Activated naive CD8-positive, alpha-beta T cell treated with anti-CD3 and anti-CD28 coated beads, Interleukin-2, amount 10 ng/mL, durations not matched to agents 7 days and 5 days (primary cell): ENCODE data around the gene SLC9A1. TPM values are rescaled to one million over a fixed set of nuclear protein-coding genes. Genes with fewer than 3 reads are reported as not detected.

Source experiments
- ATAC-seq: fragments of 150-1000 bp; cut with Tn5 transposase; one replicate; pipeline ENCODE4 v1.10.0; 2021; ENCODE audit warnings: low read depth, moderate library complexity
- POLR2A ChIA-PET: fragments of 350-600 bp; sonication (Branson Sonifier 250); formaldehyde crosslinking; loops from one replicate; lab custom pipeline; 2021; ENCODE audit warnings: antibody characterized with exemption; lab: Charles Lee
- DNase-seq: peaks from one replicate; pipeline ENCODE4 v3.0.0; 2021
- H3K27ac Mint-ChIP-seq: one replicate; pipeline ENCODE4 v1.8.0; 2022; ENCODE audit warnings: mild to moderate bottlenecking, mixed read lengths
- H3K27me3 Mint-ChIP-seq: one replicate; pipeline ENCODE4 v1.8.0; 2022; ENCODE audit warnings: mild to moderate bottlenecking, moderate library complexity, mixed read lengths
- H3K36me3 Mint-ChIP-seq: one replicate; pipeline ENCODE4 v1.8.0; 2021; ENCODE audit warnings: mild to moderate bottlenecking, mixed read lengths
- H3K4me1 Mint-ChIP-seq: one replicate; pipeline ENCODE4 v1.8.0; 2021; ENCODE audit warnings: mixed read lengths
- H3K4me3 Mint-ChIP-seq: one replicate; pipeline ENCODE4 v1.8.0; 2022; ENCODE audit warnings: mild to moderate bottlenecking, moderate library complexity, mixed read lengths
- H3K9me3 Mint-ChIP-seq: one replicate; pipeline ENCODE4 v1.8.0; 2021; ENCODE audit warnings: mixed read lengths
- total RNA-seq, 2 experiments: library from RNA; stranded (reverse); gene quantifications; one replicate each; pipeline ENCODE4 v1.2.3, GENCODE V29; 2021

Gene SLC9A1
- total RNA-seq, 2 experiments from 2014 or later = 23.7 to 24.5 TPM

DNA sequence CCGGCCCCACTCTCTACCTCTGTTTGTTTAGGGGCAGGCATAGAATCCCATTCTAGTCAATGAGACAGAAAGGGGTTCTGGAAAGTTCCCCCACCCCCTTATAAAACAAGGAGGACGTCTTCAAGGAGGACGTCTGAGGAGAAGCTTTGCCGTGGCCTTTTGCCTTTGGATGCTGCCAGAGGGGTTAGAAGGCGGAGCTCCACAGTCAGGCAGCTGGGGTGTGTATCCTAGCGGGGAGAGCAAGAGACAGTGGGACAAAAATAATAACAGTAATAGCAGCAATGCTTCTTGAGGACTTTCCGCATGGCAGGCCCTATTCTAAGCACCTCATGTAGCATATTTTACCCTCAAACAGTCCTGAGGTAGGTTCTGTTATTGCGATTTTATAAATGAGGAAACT is 94.0 kb downstream of the SLC9A1 start:
- Mint-ChIP-seq H3K36me3 (no peaks in the 10 kb centered on the region), H3K4me1 (no peaks in the 10 kb centered on the region), H3K4me3 (no peak overlapping the region), H3K9me3 (no peaks in the 10 kb centered on the region), H3K27ac (no peak overlapping the region), H3K27me3 (no peaks in the 10 kb centered on the region)
- ATAC-seq (no peak), DNase-seq (no peak)
- POLR2A ChIA-PET = no interaction called here

DNA sequence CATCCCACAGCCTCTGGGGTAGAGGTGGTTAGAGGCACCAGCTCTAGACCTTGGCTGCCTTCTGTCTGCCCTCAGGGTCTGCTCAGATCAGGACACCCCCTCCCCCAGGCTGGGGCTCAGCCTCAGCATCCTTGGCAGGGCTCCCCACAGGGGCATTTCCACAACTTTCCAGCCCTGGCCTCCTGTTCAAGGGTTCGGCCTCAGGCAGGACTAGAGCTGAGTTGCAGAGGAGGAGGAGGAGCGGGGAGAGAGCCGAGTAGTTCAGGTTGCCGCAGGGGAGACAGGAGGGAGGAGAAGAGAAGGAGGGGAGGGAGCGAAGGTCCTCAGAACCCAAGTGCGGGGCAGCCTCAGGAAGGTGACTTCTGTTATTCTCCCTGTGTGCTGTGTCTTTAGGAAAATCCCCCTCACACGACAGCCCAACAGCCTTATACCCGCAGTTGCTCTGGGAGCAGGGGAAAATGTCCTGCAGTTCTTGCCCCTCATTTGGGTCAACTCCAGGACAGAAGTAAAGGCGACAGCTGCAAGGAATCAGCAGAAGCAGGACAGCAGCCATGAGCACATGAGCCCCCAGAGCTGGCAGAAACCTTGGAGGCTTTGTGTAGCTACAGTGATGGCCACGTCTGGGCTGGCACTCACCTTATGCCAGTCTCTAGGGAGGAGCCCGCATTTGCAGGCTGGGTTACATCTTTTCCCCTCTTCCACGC is 95.8 kb downstream of the SLC9A1 start:
- H3K4me3 Mint-ChIP-seq = no peak overlapping the region
- no peaks in the 10 kb centered on the region for H3K36me3 Mint-ChIP-seq
- DNase-seq (no peak), ATAC-seq (no peak)
- POLR2A ChIA-PET = no interaction called here
- H3K27me3 Mint-ChIP-seq = no peaks in the 10 kb centered on the region
- no peaks in the 10 kb centered on the region for H3K9me3 Mint-ChIP-seq
- H3K4me1 Mint-ChIP-seq = no peaks in the 10 kb centered on the region
- H3K27ac Mint-ChIP-seq = no peak overlapping the region

DNA sequence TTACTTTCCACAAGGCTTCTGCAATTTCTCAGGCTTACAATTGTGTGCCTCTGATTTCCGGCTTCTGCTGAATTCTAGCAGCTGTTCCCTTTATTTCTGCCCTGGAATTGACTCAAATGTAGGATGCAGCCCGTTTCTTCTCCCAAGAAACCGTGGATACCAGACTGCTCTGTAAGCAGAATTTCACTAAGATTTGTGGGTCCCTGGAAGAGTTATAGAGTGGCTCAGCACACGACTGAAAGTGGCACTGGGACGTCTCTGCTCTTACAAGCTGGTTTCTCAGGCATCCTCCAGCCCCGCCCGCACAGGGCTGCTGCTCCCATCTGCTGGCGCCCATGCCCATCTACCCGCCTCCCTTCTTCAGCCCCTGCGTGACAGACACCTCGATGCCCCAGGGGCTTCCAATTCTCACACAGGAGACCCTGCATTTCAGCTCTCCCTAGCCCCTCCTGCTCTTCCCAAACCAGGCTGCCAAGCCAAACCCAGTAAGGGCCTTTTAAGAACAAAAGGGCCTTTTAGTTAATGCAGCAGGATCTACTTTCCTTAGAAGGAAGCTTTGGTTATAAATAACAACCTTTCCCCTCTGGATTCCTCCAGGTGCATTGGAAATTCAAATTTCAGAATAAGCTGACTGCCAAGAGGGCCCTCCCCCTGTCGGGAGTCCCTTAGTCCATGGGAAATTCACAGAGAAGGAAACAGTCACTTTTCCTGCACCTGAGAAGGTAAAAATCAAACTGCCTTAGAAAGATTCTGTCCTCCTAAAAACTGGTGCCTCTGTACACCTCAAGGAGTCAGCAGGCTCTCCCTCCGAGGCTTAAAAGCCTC is 96.9 kb downstream of the SLC9A1 start:
- ATAC-seq (no peak), DNase-seq (no peak)
- no peaks in the 10 kb centered on the region for H3K36me3 Mint-ChIP-seq
- no peak overlapping the region for H3K4me3 Mint-ChIP-seq
- no peak overlapping the region for H3K27ac Mint-ChIP-seq
- H3K27me3 Mint-ChIP-seq = no peaks in the 10 kb centered on the region
- no peaks in the 10 kb centered on the region for H3K9me3 Mint-ChIP-seq
- H3K4me1 Mint-ChIP-seq = no peaks in the 10 kb centered on the region
- POLR2A ChIA-PET = no interaction called here

DNA sequence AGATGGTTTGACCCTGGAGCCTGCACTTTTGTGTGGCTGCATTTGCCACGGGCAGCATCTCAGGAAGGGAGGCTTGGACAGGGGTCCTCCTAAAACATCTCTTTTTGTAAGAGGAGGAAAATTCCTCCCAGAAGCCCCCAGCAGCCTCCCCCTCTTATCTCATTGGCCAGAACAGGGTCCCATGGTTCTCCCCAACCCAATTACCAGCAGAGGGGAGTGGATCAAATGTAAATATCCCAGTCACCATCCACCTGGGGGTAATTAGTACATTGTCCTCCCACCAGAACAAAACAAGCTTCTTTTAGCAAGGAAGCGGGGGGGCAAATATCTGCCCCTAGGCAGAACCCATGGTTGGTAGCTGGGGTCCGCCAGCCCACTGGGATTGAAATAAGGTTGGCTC is 97.5 kb downstream of the SLC9A1 start:
- ATAC-seq = no peak
- Mint-ChIP-seq H3K9me3 (no peaks in the 10 kb centered on the region), H3K4me3 (no peak overlapping the region), H3K27me3 (no peaks in the 10 kb centered on the region), H3K27ac (no peak overlapping the region), H3K36me3 (no peaks in the 10 kb centered on the region), H3K4me1 (no peaks in the 10 kb centered on the region)
- DNase-seq = no peak
- POLR2A ChIA-PET = no interaction called here

DNA sequence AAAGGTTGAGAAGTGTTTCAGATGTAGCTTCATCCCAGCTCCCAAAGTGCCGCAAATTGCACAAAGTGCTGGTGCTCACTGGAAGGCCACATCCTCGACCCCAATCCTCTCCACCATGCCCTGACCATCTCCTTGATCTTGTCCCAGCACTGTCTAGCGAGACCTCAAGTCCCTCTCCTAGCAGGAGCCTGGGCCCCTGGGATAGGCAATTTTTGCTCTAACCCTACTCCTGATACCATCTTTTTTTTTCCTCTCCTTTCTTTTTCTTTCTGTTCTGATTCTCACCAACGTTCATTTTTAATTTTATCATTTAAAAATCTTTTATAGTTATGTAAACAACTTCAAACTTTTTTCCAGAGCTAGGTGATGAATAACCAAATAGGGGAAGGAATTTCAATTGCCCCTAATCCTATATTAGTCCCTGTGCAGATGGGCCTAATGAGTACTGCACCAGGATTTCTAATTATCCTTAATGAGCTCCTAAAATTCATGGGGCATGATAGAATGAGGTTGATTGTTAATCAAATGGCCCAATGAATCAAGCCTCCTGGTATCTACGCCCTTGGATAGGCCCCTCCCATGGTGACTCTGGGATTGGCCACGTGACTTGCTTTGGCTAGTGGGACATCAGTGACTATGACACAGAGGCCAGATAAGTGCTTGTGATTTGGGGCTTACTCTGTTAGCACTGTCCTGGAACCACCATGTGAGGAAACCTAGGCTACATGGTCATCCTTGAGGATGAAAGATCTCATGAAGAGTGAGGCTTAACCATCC is 100.8 kb downstream of the SLC9A1 start:
- ATAC-seq = no peak
- Mint-ChIP-seq H3K27ac (no peak overlapping the region), H3K36me3 (peaks cover 3% of the 10 kb centered on the region), H3K4me3 (no peak overlapping the region), H3K4me1 (no peaks in the 10 kb centered on the region), H3K27me3 (no peaks in the 10 kb centered on the region), H3K9me3 (no peaks in the 10 kb centered on the region)
- POLR2A ChIA-PET = no interaction called here
- no peak for DNase-seq

DNA sequence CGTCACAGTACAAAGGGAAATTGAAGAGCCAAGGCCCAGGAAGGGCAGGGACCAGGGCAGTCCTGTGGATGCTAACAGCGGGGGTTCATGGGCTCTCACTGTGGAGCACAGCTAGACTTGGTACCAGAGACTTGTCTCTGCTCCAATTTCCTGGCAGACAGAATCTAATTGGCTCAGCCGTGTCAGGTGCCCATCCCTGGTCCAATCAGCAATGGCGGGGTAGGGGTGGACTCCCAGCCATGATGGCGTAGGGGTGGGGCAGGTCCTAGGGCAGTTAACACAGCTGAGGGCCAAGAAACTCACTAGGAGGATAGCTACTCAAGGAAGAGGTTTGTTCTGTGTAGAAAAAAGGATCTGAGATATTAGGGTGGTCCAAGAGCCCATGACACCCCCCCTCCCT is 102.4 kb downstream of the SLC9A1 start:
- POLR2A ChIA-PET = no interaction called here
- no peak for DNase-seq
- Mint-ChIP-seq H3K27ac (no peak overlapping the region), H3K4me3 (no peak overlapping the region), H3K27me3 (no peaks in the 10 kb centered on the region), H3K36me3 (peaks cover 3% of the 10 kb centered on the region), H3K4me1 (no peaks in the 10 kb centered on the region), H3K9me3 (no peaks in the 10 kb centered on the region)
- no peak for ATAC-seq

DNA sequence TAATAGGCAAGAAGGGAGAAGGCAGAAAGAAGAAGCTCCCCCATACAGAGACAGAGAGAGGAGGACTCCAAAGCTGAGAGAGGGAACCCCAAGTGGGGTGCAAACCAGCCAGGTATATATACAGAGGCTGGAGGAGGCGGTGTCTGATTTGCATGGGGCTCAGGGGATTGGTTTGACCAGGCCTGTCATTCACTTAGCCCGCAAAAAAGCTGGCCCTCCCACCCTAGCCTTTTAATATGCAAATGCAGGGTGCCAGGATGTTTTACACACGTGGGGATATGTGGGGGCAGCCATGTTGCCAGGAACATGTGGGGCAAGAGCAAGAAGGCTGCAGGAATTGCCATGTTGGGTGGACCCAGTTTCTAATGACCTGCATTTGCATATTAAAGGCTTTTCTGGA is 105.3 kb downstream of the SLC9A1 start:
- H3K4me1 Mint-ChIP-seq = peaks cover 16% of the 10 kb centered on the region
- POLR2A ChIA-PET = interaction anchor here (0.5 kb wide), 1 partner anchor 27 kb away, joined by 6 read pairs; no protein-coding TSS in a partner anchor
- H3K27me3 Mint-ChIP-seq = no peaks in the 10 kb centered on the region
- H3K9me3 Mint-ChIP-seq = no peaks in the 10 kb centered on the region
- DNase-seq = no peak
- ATAC-seq = no peak
- H3K36me3 Mint-ChIP-seq = peaks cover 3% of the 10 kb centered on the region
- no peak overlapping the region for H3K4me3 Mint-ChIP-seq
- no peak overlapping the region for H3K27ac Mint-ChIP-seq

DNA sequence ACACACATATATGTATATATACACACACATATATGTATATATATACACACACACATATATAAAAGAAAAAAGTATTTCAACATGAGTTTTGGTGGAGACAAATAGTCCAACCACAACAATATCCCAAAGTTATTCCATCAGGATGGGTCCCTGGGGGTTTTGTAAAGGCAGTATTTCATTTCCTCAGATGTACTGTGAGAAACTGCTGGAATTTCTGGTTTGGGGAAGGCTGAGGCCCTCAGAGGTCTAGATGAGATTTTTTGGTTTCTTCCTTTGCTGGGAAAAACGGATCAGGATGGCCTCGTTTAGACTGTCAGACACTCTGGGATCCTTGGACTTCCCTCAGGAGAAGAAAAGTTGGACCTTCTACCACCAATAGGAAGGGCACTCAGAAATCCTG is 105.8 kb downstream of the SLC9A1 start:
- DNase-seq (no peak), ATAC-seq (no peak)
- H3K9me3 Mint-ChIP-seq = no peaks in the 10 kb centered on the region
- H3K4me1 Mint-ChIP-seq = peaks cover 19% of the 10 kb centered on the region
- POLR2A ChIA-PET = interaction anchor here (0.5 kb wide), 1 partner anchor 27 kb away, joined by 6 read pairs; no protein-coding TSS in a partner anchor
- H3K27ac Mint-ChIP-seq = no peak overlapping the region
- peaks cover 3% of the 10 kb centered on the region for H3K36me3 Mint-ChIP-seq
- no peaks in the 10 kb centered on the region for H3K27me3 Mint-ChIP-seq
- no peak overlapping the region for H3K4me3 Mint-ChIP-seq

Other genes starting within 250 kb of the SLC9A1 start
- not detected for gene NR0B2, start 241.2 kb downstream of the SLC9A1 start, total RNA-seq
- 10 to 100 TPM; 59.0 to 59.1 TPM for gene NUDC, start 233.4 kb downstream of the SLC9A1 start, total RNA-seq
- gene KDF1, start 194.7 kb downstream of the SLC9A1 start, total RNA-seq = 1 to 10 TPM; 1.1 to 1.8 TPM
- not detected for gene TRNP1, start 161.4 kb downstream of the SLC9A1 start, total RNA-seq
- not detected for gene TENT5B, start 142.3 kb downstream of the SLC9A1 start, total RNA-seq
- 10 to 100 TPM; 41.5 to 43.0 TPM for gene WDTC1, start 79.5 kb upstream of the SLC9A1 start, total RNA-seq
- gene TMEM222, start 167.0 kb upstream of the SLC9A1 start, total RNA-seq = 10 to 100 TPM; 35.8 to 40.4 TPM
- 100 to 1,000 TPM; 103 to 105 TPM for gene SYTL1, start 186.9 kb upstream of the SLC9A1 start, total RNA-seq
- 1 to 10 TPM; 8.6 to 9.0 TPM for gene MAP3K6, start 211.8 kb upstream of the SLC9A1 start, total RNA-seq
- not detected for gene FCN3, start 219.7 kb upstream of the SLC9A1 start, total RNA-seq
- gene CD164L2, start 228.2 kb upstream of the SLC9A1 start, total RNA-seq = not detected
- under 1 TPM; 0.42 to 0.43 TPM for gene GPR3, start 237.5 kb upstream of the SLC9A1 start, total RNA-seq